HEK293 (cell line): ENCODE measurements around the gene AUH.

ENCODE experiments used
- CTCF ChIA-PET: fragments of 350-600 bp; formaldehyde crosslinking; extraction: SDS; loops from one replicate; lab custom pipeline; 2021; ENCODE audit warnings: antibody characterized with exemption; lab: Yijun Ruan, JAX
- POLR2A ChIA-PET: fragments of 300-600 bp; formaldehyde crosslinking; extraction: SDS; loops from one replicate; lab custom pipeline; 2020; ENCODE audit warnings: antibody characterized with exemption, inconsistent platforms; lab: Yijun Ruan, JAX
- H3K27ac ChIP-seq: fragments of 200-500 bp; sonication (Bioruptor generic); 2 replicates; pipeline ENCODE4 v1.5.1; 2014; ENCODE audit warnings: low read depth, low read length, control low read depth, inconsistent platforms; ENCODE audit errors: extremely low read depth
- H3K36me3 ChIP-seq, 2 experiments: fragments of 200-500 bp in 1 of 2; sonication (Bioruptor generic) in 1 of 2; 1 replicate in 1 of 2; 2 replicates in 1 of 2; pipeline ENCODE4 v1.5.1; 2014 to 2017; ENCODE audit warnings: inconsistent platforms in 2 of 2, low read length in 2 of 2; ENCODE audit not compliant: control insufficient read depth in 2 of 2, insufficient read depth in 1 of 2
- H3K4me1 ChIP-seq: fragments of 200-500 bp; sonication (Bioruptor generic); 2 replicates; pipeline ENCODE4 v1.5.1; 2014; ENCODE audit warnings: mild to moderate bottlenecking, low read length, inconsistent platforms; ENCODE audit not compliant: control insufficient read depth, insufficient read depth
- H3K4me3 ChIP-seq: 2 replicates; pipeline ENCODE4 v1.5.1; 2011; ENCODE audit warnings: low read depth, mild to moderate bottlenecking, control low read depth, low read length, moderate library complexity
- H3K9me3 ChIP-seq: fragments of 200-500 bp; sonication (Bioruptor generic); 2 replicates; pipeline ENCODE4 v1.5.1; 2014; ENCODE audit warnings: low read depth, low read length, inconsistent platforms; ENCODE audit not compliant: control insufficient read depth, insufficient read depth
- KLF1 ChIP-seq: fragments of 450-650 bp; formaldehyde crosslinking; IDR thresholded peaks from 2 replicates; pipeline ENCODE4 v1.5.1; 2016; ENCODE audit warnings: missing biosample characterization, missing genetic modification characterization
- KLF17 ChIP-seq: fragments of 450-650 bp; formaldehyde crosslinking; IDR thresholded peaks from 2 replicates; pipeline ENCODE4 v1.5.1; 2016; ENCODE audit warnings: missing biosample characterization, missing genetic modification characterization
- KLF9 ChIP-seq: fragments of 450-650 bp; formaldehyde crosslinking; IDR thresholded peaks from 2 replicates; pipeline ENCODE4 v1.5.1; 2016; ENCODE audit warnings: missing biosample characterization, missing genetic modification characterization, low read depth
- PRDM2 ChIP-seq: fragments of 450-650 bp; formaldehyde crosslinking; IDR thresholded peaks from 2 replicates; pipeline ENCODE4 v1.5.1; 2016; ENCODE audit warnings: missing biosample characterization, missing genetic modification characterization, borderline replicate concordance
- PRDM6 ChIP-seq: fragments of 450-650 bp; formaldehyde crosslinking; IDR thresholded peaks from 2 replicates; pipeline ENCODE4 v1.5.1; 2017; ENCODE audit warnings: missing biosample characterization, missing genetic modification characterization
- TRIM28 ChIP-seq: IDR thresholded peaks from 2 replicates; pipeline ENCODE4 v1.6.1; 2011; ENCODE audit warnings: low read length, control low read depth, borderline replicate concordance
- YY1 ChIP-seq: fragments of 450-650 bp; formaldehyde crosslinking; IDR thresholded peaks from 2 replicates; pipeline ENCODE4 v1.5.1; 2018; ENCODE audit warnings: missing biosample characterization, missing genetic modification characterization
- ZBTB21 ChIP-seq: fragments of 450-650 bp; formaldehyde crosslinking; IDR thresholded peaks from 2 replicates; pipeline ENCODE4 v1.5.1; 2017; ENCODE audit warnings: missing biosample characterization, missing genetic modification characterization
- ZBTB44 ChIP-seq: fragments of 450-650 bp; IDR thresholded peaks from 2 replicates; pipeline ENCODE4 v1.5.1; 2018; ENCODE audit warnings: missing biosample characterization, mild to moderate bottlenecking, missing genetic modification characterization
- ZNF23 ChIP-seq: fragments of 450-650 bp; formaldehyde crosslinking; IDR thresholded peaks from 2 replicates; pipeline ENCODE4 v1.5.1; 2016; ENCODE audit warnings: missing biosample characterization, missing genetic modification characterization, borderline replicate concordance
- ZNF335 ChIP-seq: fragments of 450-650 bp; formaldehyde crosslinking; conservative IDR thresholded peaks from 2 replicates; pipeline ENCODE4 v1.5.1; 2016; ENCODE audit warnings: missing biosample characterization, missing genetic modification characterization
- ZNF521 ChIP-seq: fragments of 450-650 bp; formaldehyde crosslinking; IDR thresholded peaks from 2 replicates; pipeline ENCODE4 v1.5.1; 2017; ENCODE audit warnings: missing biosample characterization, mild to moderate bottlenecking, missing genetic modification characterization
- ZNF692 ChIP-seq: fragments of 450-650 bp; formaldehyde crosslinking; IDR thresholded peaks from 2 replicates; pipeline ENCODE4 v1.5.1; 2016; ENCODE audit warnings: missing biosample characterization, missing genetic modification characterization
- ZNF707 ChIP-seq: fragments of 450-650 bp; formaldehyde crosslinking; IDR thresholded peaks from 2 replicates; pipeline ENCODE4 v1.5.1; 2016; ENCODE audit warnings: missing biosample characterization, missing genetic modification characterization

The AUH gene

GRCh38 chr9:91166796-91167366 is 194.8 kb downstream of the AUH start:
- no peak overlapping the region for H3K4me3 ChIP-seq
- CTCF ChIA-PET = interaction anchor here (0.7 to 1.0 kb wide), 2 partner anchors 27 to 38 kb away, joined by 3 to 5 read pairs; no protein-coding TSS in a partner anchor

GRCh38 chr9:91164724-91165520 is 196.8 kb downstream of the AUH start:
- ChIA-PET POLR2A (interaction anchor here (1.0 kb wide), 1 partner anchor 65 kb away, joined by 5 read pairs; no protein-coding TSS in a partner anchor), CTCF (interaction anchor here (0.6 to 1.5 kb wide), 3 partner anchors 52 to 75 kb away, joined by 3 to 4 read pairs (median 4); no protein-coding TSS in a partner anchor)
- H3K4me1 ChIP-seq = no peaks in the 10 kb centered on the region; the same call in 1 of the 2 replicates
- H3K9me3 ChIP-seq = no peaks in the 10 kb centered on the region
- TF ChIP-seq TRIM28 = 0 out of 2 replicates have a peak, but pooled peaks have one; percentile 44
- no peak for TF ChIP-seq ZBTB44
- TF ChIP-seq ZNF707 (tag by site-specific recombination) = no peak
- TF ChIP-seq KLF1 (tag by site-specific recombination) = peak; percentile 21; the same call in 1 of the 2 replicates
- peak; percentile 50; the same call in 1 of the 2 replicates for TF ChIP-seq ZNF335 (tag by site-specific recombination)
- TF ChIP-seq ZNF521 (tag by site-specific recombination) = no peak
- 0 out of 2 replicates have a peak, but pooled peaks have one; percentile 27 for TF ChIP-seq KLF17 (tag by site-specific recombination)
- TF ChIP-seq PRDM2 (tag by site-specific recombination) = no peak
- TF ChIP-seq KLF9 (tag by site-specific recombination) = peak; percentile 35; the same call in 1 of the 2 replicates
- no peaks in the 10 kb centered on the region for H3K36me3 ChIP-seq
- H3K27ac ChIP-seq = no peak overlapping the region; the same call in 1 of the 2 replicates
- no peak overlapping the region for H3K4me3 ChIP-seq

More at GRCh38 chr9:91166796-91167366, 194.8 kb downstream of the AUH start:
- no peak overlapping the region for H3K27ac ChIP-seq
- POLR2A ChIA-PET = no interaction called here
- H3K36me3 ChIP-seq = no peaks in the 10 kb centered on the region
- no peaks in the 10 kb centered on the region; the same call in 1 of the 2 replicates for H3K4me1 ChIP-seq
- H3K9me3 ChIP-seq = no peaks in the 10 kb centered on the region
- no peak for TF ChIP-seq PRDM6 (tag by site-specific recombination)
- 0 out of 2 replicates have a peak, but pooled peaks have one; percentile 26 for TF ChIP-seq ZNF692
- no peak for TF ChIP-seq ZBTB21 (tag by site-specific recombination)
- TF ChIP-seq YY1 = no peak
- no peak for TF ChIP-seq ZNF23 (tag by site-specific recombination)
